ENCODE measurements around the gene IGSF10. TPM values are rescaled to one million over a fixed set of nuclear protein-coding genes. Genes with fewer than 3 reads are reported as not detected.
"Not testable (repeated sequence)": the region's sequence is repeated elsewhere in the genome, so short reads cannot be mapped to it uniquely, and the experiment has no call there.

IGSF10 gene
- total RNA-seq, 1 donor from 2014 or later, result 30.9 TPM

DNA sequence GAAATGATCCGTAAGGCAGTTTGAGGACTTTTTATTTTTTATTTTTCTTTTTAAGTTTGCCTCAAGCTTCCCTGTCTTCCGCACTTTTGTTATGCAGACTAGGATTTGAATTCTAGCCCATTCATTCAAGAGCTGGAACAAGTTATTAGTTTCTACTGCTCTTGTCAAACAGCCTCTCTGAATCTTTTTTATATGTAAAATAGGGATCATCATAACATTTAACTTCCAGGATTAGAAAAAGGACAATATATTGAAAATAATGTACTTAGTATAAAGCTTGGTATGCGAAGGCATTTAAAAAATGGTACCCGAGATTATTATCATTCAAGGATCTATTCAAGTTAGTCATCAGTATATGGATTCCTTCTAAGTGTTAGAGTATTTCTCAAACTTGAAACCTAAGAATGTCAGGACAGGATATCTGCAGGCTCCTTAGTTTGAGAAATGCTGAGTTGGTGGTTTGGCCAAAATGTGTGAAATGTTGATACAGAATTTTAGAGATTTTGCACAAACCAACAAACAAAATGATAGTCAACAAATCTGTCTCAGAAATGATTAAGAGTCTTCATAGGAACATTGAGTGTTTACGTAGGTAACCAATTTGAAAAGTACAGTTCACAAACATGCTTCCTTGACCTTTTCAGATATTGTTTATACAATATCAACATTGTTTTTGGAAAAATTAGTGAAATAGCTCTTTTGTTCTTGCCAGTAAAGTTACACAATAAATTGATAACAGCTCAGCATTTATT is 40.5 kb upstream of the IGSF10 start:
- DNase-seq, result no peak
- no peak overlapping the region for H3K4me3 ChIP-seq
- peak overlapping the region; percentile 1 for H3K27ac ChIP-seq
- intact Hi-C loops (cut with DNase I), result no loop called here
- no peak for ATAC-seq
- H3K4me1 ChIP-seq, result peaks cover 5% of the 10 kb centered on the region
- no peaks in the 10 kb centered on the region for H3K27me3 ChIP-seq (ENCODE audit: low read depth)
- H3K9me3 ChIP-seq, result no peaks in the 10 kb centered on the region
- TF ChIP-seq, protein P1, sequence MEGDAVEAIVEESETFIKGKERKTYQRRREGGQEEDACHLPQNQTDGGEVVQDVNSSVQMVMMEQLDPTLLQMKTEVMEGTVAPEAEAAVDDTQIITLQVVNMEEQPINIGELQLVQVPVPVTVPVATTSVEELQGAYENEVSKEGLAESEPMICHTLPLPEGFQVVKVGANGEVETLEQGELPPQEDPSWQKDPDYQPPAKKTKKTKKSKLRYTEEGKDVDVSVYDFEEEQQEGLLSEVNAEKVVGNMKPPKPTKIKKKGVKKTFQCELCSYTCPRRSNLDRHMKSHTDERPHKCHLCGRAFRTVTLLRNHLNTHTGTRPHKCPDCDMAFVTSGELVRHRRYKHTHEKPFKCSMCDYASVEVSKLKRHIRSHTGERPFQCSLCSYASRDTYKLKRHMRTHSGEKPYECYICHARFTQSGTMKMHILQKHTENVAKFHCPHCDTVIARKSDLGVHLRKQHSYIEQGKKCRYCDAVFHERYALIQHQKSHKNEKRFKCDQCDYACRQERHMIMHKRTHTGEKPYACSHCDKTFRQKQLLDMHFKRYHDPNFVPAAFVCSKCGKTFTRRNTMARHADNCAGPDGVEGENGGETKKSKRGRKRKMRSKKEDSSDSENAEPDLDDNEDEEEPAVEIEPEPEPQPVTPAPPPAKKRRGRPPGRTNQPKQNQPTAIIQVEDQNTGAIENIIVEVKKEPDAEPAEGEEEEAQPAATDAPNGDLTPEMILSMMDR (IDR thresholded peaks at IDR 0.05), result no peak
- H3K36me3 ChIP-seq, result no peaks in the 10 kb centered on the region

DNA sequence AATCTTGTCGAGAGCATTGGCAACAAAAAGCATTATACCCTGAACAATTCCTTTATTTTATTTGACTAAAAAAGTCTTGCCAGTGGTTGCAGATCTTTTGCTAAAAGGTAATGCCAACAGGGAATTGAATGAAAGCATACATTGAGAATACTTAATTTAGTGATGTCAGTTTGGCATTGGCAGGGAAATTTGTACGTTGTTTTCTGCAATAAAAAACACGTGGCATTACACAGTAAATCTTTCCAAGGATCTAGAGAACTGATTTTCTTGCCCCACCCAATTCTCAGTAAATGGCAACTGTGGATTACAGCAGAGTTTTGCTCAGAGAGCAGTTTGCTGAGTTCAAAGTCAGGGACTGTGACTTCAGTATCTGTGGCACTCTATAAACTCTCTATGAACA is 38.3 kb upstream of the IGSF10 start:
- no peak overlapping the region for H3K4me3 ChIP-seq
- intact Hi-C loops (cut with DNase I), result no loop called here
- no peaks in the 10 kb centered on the region for H3K9me3 ChIP-seq
- H3K27ac ChIP-seq, result peak overlapping the region; percentile 4
- peaks cover 5% of the 10 kb centered on the region for H3K4me1 ChIP-seq
- H3K27me3 ChIP-seq (ENCODE audit: low read depth), result no peaks in the 10 kb centered on the region
- no peaks in the 10 kb centered on the region for H3K36me3 ChIP-seq
- TF ChIP-seq, protein P1 (IDR thresholded peaks at IDR 0.05), result no peak
- ATAC-seq, result no peak
- no peak for DNase-seq

DNA sequence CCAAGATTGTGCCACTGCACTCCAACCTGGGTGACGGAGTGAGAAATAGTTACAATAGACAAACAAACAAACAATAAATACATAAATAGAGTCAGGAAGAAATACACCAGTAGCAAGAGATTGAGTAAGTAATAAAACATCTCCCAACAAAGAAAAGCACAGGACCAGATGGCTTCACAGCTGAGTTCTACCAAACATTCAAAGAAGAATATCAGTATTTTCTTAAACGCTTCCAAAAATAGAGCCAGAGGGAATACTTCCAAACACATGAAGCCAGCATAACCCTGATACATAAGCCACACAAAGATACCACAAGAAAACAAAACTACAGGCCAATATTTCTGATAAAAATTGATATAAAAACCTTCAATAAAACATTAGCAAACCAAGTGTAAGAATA is 30.7 kb upstream of the IGSF10 start:
- H3K9me3 ChIP-seq, result no peaks in the 10 kb centered on the region
- no peaks in the 10 kb centered on the region for H3K27me3 ChIP-seq (ENCODE audit: low read depth)
- H3K4me1 ChIP-seq, result no peaks in the 10 kb centered on the region
- TF ChIP-seq, protein P1 (IDR thresholded peaks at IDR 0.05), result no peak
- ATAC-seq (no peak), DNase-seq (no peak)
- H3K4me3 ChIP-seq, result no peak overlapping the region
- intact Hi-C loops (cut with DNase I), result no loop called here
- no peaks in the 10 kb centered on the region for H3K36me3 ChIP-seq
- no peak overlapping the region for H3K27ac ChIP-seq

DNA sequence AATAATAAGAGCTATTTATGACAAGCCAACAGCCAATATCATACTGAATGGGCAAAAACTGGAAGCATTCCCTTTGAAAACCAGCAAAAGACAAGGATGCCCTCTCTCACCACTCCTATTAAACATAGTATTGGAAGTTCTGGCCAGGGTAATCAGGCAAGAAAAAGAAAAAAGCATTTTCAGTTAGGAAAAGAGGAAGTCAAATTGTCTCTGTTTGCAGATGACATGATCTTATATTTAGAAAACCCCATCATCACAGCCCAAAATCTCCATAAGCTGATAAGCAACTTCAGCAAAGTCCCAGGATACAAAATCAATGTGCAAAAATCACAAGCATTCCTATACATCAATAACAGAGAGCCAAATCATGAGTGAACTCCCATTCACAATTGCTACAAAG is 27.0 kb upstream of the IGSF10 start:
- H3K4me1 ChIP-seq; intact Hi-C loops (cut with DNase I); H3K27ac ChIP-seq; ATAC-seq; H3K27me3 ChIP-seq (ENCODE audit: low read depth); DNase-seq; H3K36me3 ChIP-seq; H3K4me3 ChIP-seq; H3K9me3 ChIP-seq: not testable (repeated sequence)

DNA sequence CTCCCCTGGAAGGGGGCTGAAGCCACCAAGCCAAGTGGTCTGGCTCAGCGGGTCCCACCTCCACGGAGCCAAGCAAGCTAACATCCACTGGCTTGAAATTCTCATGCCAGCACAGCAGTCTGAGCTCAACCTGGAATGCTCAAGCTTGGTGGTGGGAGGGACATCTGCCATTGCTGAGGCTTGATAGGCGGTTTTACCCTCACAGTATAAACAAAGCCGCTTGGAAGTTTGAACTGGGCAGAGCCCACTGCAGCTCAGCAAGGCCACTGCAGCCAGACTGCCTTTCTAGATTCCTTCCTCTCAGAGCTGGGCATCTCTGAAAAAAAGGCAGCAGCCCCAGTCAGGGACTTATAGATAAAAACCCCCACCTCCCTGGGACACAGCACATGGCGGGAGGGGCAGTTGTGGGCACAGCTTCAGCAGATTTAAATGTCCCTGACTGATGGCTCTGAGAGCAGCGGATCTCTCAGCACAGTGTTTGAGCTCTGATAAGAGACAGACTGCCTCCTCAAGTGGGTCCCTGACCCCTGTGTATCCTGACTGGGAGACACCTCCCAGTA is 23.2 kb upstream of the IGSF10 start:
- ATAC-seq, result no peak
- no peak for DNase-seq
- no peaks in the 10 kb centered on the region for H3K36me3 ChIP-seq
- H3K9me3 ChIP-seq, result peaks cover 6% of the 10 kb centered on the region
- no peaks in the 10 kb centered on the region for H3K4me1 ChIP-seq
- no peak overlapping the region for H3K27ac ChIP-seq
- intact Hi-C loops (cut with DNase I), result no loop called here
- TF ChIP-seq, protein P1 (IDR thresholded peaks at IDR 0.05), result no peak
- H3K27me3 ChIP-seq (ENCODE audit: low read depth), result no peaks in the 10 kb centered on the region
- no peak overlapping the region for H3K4me3 ChIP-seq

DNA sequence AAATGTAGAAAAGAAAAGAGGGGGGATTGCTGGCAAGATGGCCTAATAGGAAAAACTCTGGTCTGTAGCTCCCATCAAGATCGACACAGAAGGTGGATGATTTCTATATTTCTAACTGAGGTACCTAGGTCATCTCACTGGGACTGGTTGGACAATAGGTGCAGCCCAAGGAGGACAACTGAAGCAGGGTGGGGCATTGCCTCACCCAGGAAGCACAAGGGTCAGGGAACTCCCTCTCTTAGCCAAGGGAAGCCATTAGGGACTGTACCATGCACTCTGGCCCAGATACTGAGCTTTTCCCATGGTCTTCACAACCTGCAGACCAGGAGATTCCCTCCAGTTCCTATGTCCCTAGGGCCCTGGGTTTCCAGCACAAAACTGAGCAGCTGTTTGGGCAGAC is 22.6 kb upstream of the IGSF10 start:
- DNase-seq, result no peak
- intact Hi-C loops (cut with DNase I), result no loop called here
- Histone ChIP-seq H3K4me3 (no peak overlapping the region), H3K27me3 (ENCODE audit: low read depth) (no peaks in the 10 kb centered on the region), H3K4me1 (no peaks in the 10 kb centered on the region), H3K27ac (no peak overlapping the region), H3K36me3 (no peaks in the 10 kb centered on the region), H3K9me3 (peaks cover 6% of the 10 kb centered on the region)
- ATAC-seq, result no peak
- TF ChIP-seq, protein P1 (IDR thresholded peaks at IDR 0.05), result no peak
